Effector memory CD8-positive, alpha-beta T cell (primary cell): ENCODE data around the gene FDX2.

Experiments used
- ATAC-seq: fragments of 150-1000 bp; cut with Tn5 transposase; replicated peaks from 2 replicates; pipeline ENCODE4 v1.10.0; 2021; ENCODE audit warnings: mild to moderate bottlenecking, moderate library complexity
- DNase-seq, 3 experiments: peaks; one replicate each; pipeline ENCODE4 v3.0.0; 2021
- H3K27ac Mint-ChIP-seq, 2 donors: one replicate each; pipeline ENCODE4 v1.8.0; 2022; ENCODE audit warnings: mild to moderate bottlenecking in 2 of 2, mixed read lengths in 2 of 2, moderate library complexity in 2 of 2
- H3K27me3 Mint-ChIP-seq, 2 donors: one replicate each; pipeline ENCODE4 v1.8.0; 2022; ENCODE audit warnings: mixed read lengths in 2 of 2
- H3K36me3 Mint-ChIP-seq: one replicate; pipeline ENCODE4 v1.8.0; 2022; ENCODE audit warnings: mild to moderate bottlenecking, moderate library complexity, mixed read lengths; ENCODE audit not compliant: insufficient read depth
- H3K4me1 Mint-ChIP-seq, 2 donors: one replicate each; pipeline ENCODE4 v1.8.0; 2022; ENCODE audit warnings: low read depth in 2 of 2, mixed read lengths in 2 of 2
- H3K4me3 Mint-ChIP-seq, 2 donors: one replicate each; pipeline ENCODE4 v1.8.0; 2022; ENCODE audit warnings: mild to moderate bottlenecking in 2 of 2, mixed read lengths in 2 of 2, moderate library complexity in 2 of 2
- H3K9me3 Mint-ChIP-seq, 2 donors: one replicate each; pipeline ENCODE4 v1.8.0; 2022; ENCODE audit warnings: mixed read lengths in 2 of 2

FDX2 gene

DNA sequence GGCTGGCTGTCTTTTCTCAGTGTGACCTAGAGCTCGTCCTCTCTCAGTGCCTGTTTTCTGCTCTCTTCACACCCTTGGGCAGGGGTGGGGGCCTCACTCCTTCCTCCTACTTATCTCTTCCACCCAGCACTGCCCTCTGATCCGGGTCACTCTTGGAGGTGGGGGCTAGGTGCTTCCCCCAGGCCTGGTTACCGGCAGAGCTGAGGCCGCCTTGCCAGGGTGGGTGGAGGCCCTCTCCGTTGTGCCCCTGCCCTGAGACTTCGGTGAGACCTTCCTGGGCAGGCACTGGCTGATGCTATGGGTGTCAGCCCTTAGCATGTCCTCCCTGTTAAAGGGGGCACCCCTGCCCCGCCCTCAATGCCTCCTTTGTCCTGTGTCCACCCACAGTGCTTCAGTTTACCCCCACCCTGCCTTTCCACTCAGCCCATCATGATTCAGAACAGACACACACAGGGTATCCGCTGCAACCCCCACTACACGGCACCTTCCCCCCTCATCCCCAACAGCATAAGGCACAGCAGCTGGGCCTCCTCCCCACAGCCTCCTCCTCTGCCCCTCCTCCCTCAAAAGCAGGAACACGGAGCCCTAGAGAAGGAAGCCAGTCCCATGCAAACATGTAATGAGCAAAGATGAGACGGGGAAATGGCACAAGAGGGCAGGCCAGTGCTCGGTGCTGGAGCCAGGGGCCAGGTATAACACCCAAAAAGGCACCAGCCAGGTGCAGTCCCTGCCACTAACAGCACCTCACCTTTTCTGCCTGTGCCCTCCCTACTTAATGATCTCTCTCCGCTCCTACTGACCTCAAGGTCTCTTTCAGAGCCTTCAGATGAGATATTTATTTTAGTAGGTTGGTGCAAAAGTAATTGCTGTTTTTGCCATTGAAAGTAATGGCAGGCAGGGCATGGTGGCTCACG lies 16.0 kb downstream of the FDX2 start:
- no peak overlapping the region for H3K4me3 Mint-ChIP-seq
- H3K36me3 Mint-ChIP-seq = peaks cover 6% of the 10 kb centered on the region
- DNase-seq (no peak), ATAC-seq (no peak)
- peaks cover 6% of the 10 kb centered on the region in 2 donors for H3K4me1 Mint-ChIP-seq
- H3K9me3 Mint-ChIP-seq = no peaks in the 10 kb centered on the region
- peaks cover 0 to under 1% of the 10 kb centered on the region in 2 donors for H3K27me3 Mint-ChIP-seq
- no peak overlapping the region for H3K27ac Mint-ChIP-seq

DNA sequence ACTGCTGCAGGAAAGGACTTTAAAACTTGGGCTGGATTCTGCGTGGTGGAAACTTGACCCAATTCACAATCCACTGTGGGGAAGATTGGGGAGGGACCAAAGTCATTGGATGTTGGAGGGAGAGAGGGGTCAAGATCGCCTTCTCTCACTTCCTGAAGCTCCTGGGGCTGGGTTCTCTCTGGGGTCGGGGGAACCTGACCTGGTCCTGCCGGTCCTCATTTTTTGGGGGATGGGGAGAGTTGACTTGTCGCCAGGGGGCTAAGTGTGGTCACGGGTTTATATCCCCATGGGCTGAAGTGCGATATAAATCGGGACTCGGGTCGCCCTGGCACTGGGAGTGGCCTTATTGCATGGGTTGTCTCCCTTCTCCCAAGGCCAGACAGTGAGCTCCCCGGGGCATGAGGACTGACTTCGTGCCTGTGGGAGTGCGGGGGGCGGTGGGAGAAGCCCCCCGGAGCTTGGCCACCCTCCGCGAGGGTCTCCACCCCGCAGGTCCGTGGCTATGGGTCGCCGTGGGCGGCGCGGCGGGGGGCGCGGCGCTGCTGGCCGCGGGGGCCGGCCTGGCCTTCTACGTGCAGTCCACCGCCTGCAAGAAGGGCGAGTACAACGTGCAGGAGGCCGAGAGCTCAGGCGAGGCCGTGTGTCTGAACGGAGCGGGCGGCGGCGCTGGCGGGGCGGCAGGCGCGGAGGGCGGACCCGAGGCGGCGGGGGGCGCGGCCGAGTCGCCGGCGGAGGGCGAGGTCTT lies 19.8 kb downstream of the FDX2 start:
- Mint-ChIP-seq H3K27me3 (peaks cover 18 to 38% of the 10 kb centered on the region in 2 donors), H3K27ac (peak overlapping the region; percentile 52 to 65), H3K9me3 (no peaks in the 10 kb centered on the region), H3K36me3 (peaks cover 18% of the 10 kb centered on the region), H3K4me3 (peak overlapping the region; percentile 81 to 96), H3K4me1 (peaks cover 26 to 32% of the 10 kb centered on the region in 2 donors)
- DNase-seq (no peak), ATAC-seq (no peak)

DNA sequence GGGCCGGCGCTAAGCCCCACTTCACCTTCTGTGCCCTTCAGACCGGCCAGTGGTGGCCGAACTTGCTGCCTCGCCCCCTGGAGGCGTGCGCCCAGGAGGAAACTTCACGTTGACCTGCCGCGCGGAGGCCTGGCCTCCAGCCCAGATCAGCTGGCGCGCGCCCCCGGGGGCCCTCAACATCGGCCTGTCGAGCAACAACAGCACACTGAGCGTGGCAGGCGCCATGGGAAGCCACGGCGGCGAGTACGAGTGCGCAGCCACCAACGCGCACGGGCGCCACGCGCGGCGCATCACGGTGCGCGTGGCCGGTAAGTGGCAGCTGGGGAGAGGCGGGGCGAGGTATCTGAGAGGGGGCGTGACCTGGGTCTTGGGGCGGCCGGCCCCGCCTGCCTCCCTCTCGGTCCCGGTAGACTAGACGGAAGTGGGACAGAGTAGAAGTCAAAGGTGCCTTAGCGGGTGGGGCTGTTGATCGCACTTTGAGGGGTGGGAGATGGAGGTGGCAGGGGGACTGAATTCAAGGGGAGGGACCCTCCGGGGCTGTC lies 20.4 kb downstream of the FDX2 start:
- no peaks in the 10 kb centered on the region for H3K9me3 Mint-ChIP-seq
- peak; percentile 68 to 74 (median 72) for DNase-seq

DNA sequence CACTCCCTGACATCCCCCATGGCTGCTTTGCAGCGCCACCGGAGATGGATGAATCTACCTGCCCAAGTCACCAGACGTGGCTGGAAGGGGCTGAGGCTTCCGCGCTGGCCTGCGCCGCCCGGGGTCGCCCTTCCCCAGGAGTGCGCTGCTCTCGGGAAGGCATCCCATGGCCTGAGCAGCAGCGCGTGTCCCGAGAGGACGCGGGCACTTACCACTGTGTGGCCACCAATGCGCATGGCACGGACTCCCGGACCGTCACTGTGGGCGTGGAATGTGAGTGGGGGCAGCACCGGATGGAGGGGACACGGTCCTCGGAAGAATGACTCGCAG lies 21.5 kb downstream of the FDX2 start:
- H3K27ac Mint-ChIP-seq = peak overlapping the region in 1 of 2 donors; percentile 46
- DNase-seq = no peak
- peak overlapping the region; percentile 81 to 96 for H3K4me3 Mint-ChIP-seq
- no peaks in the 10 kb centered on the region for H3K9me3 Mint-ChIP-seq
- peaks cover 29 to 55% of the 10 kb centered on the region in 2 donors for H3K27me3 Mint-ChIP-seq
- peaks cover 25% of the 10 kb centered on the region for H3K36me3 Mint-ChIP-seq
- no peak for ATAC-seq
- H3K4me1 Mint-ChIP-seq = peaks cover 38 to 43% of the 10 kb centered on the region in 2 donors

More for the DNA sequence above, 20.4 kb downstream of the FDX2 start:
- Mint-ChIP-seq H3K36me3 (peaks cover 25% of the 10 kb centered on the region), H3K27ac (peak overlapping the region; percentile 52 to 65), H3K4me3 (peak overlapping the region; percentile 81 to 96), H3K27me3 (peaks cover 25 to 45% of the 10 kb centered on the region in 2 donors), H3K4me1 (peaks cover 33 to 38% of the 10 kb centered on the region in 2 donors)
- peak; percentile 73 for ATAC-seq

DNA sequence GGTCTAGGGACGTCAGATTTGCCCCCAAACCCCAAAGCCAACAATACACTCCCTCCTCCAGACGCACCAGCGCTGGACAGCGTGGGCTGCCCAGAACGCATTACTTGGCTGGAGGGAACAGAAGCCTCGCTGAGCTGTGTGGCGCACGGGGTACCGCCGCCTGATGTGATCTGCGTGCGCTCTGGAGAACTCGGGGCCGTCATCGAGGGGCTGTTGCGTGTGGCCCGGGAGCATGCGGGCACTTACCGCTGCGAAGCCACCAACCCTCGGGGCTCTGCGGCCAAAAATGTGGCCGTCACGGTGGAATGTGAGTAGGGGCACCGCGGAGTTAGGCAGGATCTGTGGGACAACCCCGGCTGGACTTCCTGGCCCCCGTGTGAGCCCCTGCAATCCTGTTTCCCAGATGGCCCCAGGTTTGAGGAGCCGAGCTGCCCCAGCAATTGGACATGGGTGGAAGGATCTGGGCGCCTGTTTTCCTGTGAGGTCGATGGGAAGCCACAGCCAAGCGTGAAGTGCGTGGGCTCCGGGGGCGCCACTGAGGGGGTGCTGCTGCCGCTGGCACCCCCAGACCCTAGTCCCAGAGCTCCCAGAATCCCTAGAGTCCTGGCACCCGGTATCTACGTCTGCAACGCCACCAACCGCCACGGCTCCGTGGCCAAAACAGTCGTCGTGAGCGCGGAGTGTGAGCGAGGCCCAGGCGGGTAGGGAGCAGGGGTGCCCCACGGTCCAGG lies 22.0 kb downstream of the FDX2 start:
- H3K4me1 Mint-ChIP-seq = peaks cover 43 to 48% of the 10 kb centered on the region in 2 donors
- H3K36me3 Mint-ChIP-seq = peaks cover 25% of the 10 kb centered on the region

GRCh38 chr19:10292789-10293636 lies 22.8 kb downstream of the FDX2 start:
- H3K9me3 Mint-ChIP-seq = no peaks in the 10 kb centered on the region
- H3K27me3 Mint-ChIP-seq = peaks cover 29 to 68% of the 10 kb centered on the region in 2 donors
- ATAC-seq (no peak), DNase-seq (no peak)
- peak overlapping the region; percentile 53 to 60 for H3K27ac Mint-ChIP-seq
- peaks cover 28% of the 10 kb centered on the region for H3K36me3 Mint-ChIP-seq
- H3K4me3 Mint-ChIP-seq = peak overlapping the region; percentile 89 to 96
- H3K4me1 Mint-ChIP-seq = peaks cover 48 to 53% of the 10 kb centered on the region in 2 donors

More for the DNA sequence above, 22.0 kb downstream of the FDX2 start:
- no peak for DNase-seq
- peak overlapping the region; percentile 89 to 96 for H3K4me3 Mint-ChIP-seq
- peaks cover 29 to 60% of the 10 kb centered on the region in 2 donors for H3K27me3 Mint-ChIP-seq
- H3K9me3 Mint-ChIP-seq = no peaks in the 10 kb centered on the region
- peak overlapping the region in 1 of 2 donors; percentile 46 for H3K27ac Mint-ChIP-seq
- no peak for ATAC-seq

DNA sequence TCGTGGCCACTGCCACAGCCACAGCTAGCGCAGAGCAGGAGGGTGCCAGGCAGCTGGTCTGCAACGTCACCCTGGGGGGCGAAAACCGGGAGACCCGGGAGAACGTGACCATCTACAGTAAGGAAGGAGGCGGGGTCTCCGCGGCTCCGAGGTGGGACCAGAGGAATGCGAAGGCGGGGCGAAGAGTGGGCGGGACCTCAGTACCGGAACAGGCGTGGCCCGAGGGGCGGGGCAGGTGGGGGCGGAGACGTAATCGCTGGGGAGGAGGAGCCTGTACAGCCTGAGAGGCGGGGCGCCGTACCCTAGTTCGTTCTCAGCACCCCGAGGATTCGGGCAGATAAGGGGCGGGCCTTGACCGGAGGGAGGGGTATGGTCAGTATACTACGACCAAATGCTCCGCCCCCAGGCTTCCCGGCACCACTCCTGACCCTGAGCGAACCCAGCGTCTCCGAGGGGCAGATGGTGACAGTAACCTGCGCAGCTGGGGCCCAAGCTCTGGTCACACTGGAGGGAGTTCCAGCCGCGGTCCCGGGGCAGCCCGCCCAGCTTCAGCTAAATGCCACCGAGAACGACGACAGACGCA lies 23.5 kb downstream of the FDX2 start:
- H3K36me3 Mint-ChIP-seq = peaks cover 33% of the 10 kb centered on the region
- peak overlapping the region; percentile 89 to 96 for H3K4me3 Mint-ChIP-seq
- peaks cover 51 to 59% of the 10 kb centered on the region in 2 donors for H3K4me1 Mint-ChIP-seq
- no peaks in the 10 kb centered on the region for H3K9me3 Mint-ChIP-seq
- ATAC-seq (peak; percentile 25), DNase-seq (peak; percentile 61 to 68 (median 63))
- peak overlapping the region; percentile 53 to 72 for H3K27ac Mint-ChIP-seq
- H3K27me3 Mint-ChIP-seq = peaks cover 29 to 74% of the 10 kb centered on the region in 2 donors

DNA sequence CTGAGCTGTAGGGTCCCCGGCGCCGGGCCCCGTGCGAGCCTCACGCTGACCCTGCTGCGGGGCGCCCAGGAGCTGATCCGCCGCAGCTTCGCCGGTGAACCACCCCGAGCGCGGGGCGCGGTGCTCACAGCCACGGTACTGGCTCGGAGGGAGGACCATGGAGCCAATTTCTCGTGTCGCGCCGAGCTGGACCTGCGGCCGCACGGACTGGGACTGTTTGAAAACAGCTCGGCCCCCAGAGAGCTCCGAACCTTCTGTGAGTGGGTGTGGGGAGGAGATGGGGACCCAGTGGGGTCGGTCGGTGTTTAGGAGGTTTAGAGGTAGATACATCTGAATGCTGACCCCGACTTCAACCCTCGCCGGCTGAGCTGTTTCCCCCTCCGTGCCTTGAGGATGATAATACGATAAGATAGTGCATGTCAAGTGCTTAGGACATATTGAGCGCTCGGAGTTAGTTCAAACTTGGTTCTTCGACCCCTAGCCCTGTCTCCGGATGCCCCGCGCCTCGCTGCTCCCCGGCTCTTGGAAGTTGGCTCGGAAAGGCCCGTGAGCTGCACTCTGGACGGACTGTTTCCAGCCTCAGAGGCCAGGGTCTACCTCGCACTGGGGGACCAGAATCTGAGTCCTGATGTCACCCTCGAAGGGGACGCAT lies 24.1 kb downstream of the FDX2 start:
- Mint-ChIP-seq H3K4me1 (peaks cover 51 to 61% of the 10 kb centered on the region in 2 donors), H3K27me3 (peaks cover 29 to 74% of the 10 kb centered on the region in 2 donors), H3K27ac (peak overlapping the region; percentile 53 to 72), H3K4me3 (peak overlapping the region; percentile 89 to 96), H3K9me3 (no peaks in the 10 kb centered on the region), H3K36me3 (peaks cover 36% of the 10 kb centered on the region)
- ATAC-seq (no peak), DNase-seq (peak in 1 of 3 experiments; percentile 27)

GRCh38 chr19:10290876-10291553 lies 24.8 kb downstream of the FDX2 start:
- Mint-ChIP-seq H3K27me3 (peaks cover 29 to 74% of the 10 kb centered on the region in 2 donors), H3K27ac (peak overlapping the region; percentile 55 to 66), H3K36me3 (peaks cover 42% of the 10 kb centered on the region), H3K4me1 (peaks cover 54 to 64% of the 10 kb centered on the region in 2 donors), H3K4me3 (peak overlapping the region; percentile 89 to 96), H3K9me3 (no peaks in the 10 kb centered on the region)
- peak; percentile 39 to 53 (median 47) for DNase-seq
- peak; percentile 28 for ATAC-seq

GRCh38 chr19:10290357-10290875 lies 25.4 kb downstream of the FDX2 start:
- ATAC-seq (no peak), DNase-seq (no peak)
- H3K9me3 Mint-ChIP-seq = no peaks in the 10 kb centered on the region
- H3K4me1 Mint-ChIP-seq = peaks cover 50 to 59% of the 10 kb centered on the region in 2 donors
- peak overlapping the region; percentile 55 to 66 for H3K27ac Mint-ChIP-seq
- peaks cover 48% of the 10 kb centered on the region for H3K36me3 Mint-ChIP-seq
- H3K4me3 Mint-ChIP-seq = peak overlapping the region; percentile 89 to 96
- peaks cover 29 to 74% of the 10 kb centered on the region in 2 donors for H3K27me3 Mint-ChIP-seq

- DNase-seq = no peak
- peak within 1 kb of the TSS; percentile 89 to 96 for H3K4me3 Mint-ChIP-seq
- peak within 1 kb of the TSS; percentile 55 to 66 for H3K27ac Mint-ChIP-seq
- H3K36me3 Mint-ChIP-seq = peaks cover 53% of the 10 kb centered on the region
- no peaks in the 10 kb centered on the region for H3K9me3 Mint-ChIP-seq
- peak; percentile 16 for ATAC-seq
- H3K4me1 Mint-ChIP-seq = peaks cover 49 to 60% of the 10 kb centered on the region in 2 donors
- H3K27me3 Mint-ChIP-seq = peaks cover 29 to 74% of the 10 kb centered on the region in 2 donors
Observed at GRCh38 chr19:10289836-10290356, 25.9 kb downstream of the FDX2 start, which contains the start of gene ICAM5. TSS of gene ICAM5 (plus strand) at chr19:10289952. CDS start at chr19:10290044, 92 bp downstream.
